NCI-H748 treated with DMSO at 0.1 percent for 48 hours (cell line): ENCODE results near the gene SPEN.

Experiments
- DNase-seq: peaks from one replicate; lab custom pipeline; 2025; lab: John Stamatoyannopoulos, UW

The SPEN gene

DNA sequence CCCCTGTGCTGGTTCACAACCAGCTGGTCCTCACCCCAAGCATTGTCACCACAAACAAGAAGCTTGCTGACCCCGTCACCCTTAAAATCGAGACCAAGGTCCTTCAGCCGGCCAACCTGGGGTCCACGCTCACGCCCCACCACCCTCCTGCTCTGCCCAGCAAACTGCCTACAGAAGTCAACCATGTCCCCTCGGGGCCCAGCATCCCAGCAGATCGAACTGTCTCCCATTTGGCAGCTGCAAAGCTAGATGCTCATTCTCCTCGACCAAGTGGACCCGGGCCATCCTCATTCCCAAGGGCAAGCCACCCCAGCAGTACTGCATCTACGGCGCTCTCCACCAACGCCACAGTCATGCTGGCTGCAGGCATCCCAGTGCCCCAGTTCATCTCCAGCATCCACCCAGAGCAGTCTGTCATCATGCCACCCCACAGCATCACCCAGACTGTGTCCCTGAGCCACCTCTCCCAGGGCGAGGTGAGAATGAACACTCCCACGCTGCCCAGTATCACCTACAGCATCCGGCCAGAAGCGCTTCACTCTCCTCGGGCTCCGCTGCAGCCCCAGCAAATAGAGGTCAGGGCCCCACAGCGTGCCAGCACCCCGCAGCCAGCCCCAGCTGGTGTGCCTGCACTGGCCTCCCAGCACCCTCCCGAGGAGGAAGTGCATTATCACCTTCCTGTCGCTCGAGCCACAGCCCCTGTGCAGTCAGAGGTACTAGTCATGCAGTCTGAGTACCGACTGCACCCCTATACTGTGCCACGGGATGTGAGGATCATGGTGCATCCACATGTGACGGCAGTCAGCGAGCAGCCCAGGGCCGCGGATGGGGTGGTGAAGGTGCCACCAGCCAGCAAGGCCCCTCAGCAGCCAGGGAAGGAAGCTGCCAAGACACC lies 87.8 kb downstream of the SPEN start:
- no peak for DNase-seq

DNA sequence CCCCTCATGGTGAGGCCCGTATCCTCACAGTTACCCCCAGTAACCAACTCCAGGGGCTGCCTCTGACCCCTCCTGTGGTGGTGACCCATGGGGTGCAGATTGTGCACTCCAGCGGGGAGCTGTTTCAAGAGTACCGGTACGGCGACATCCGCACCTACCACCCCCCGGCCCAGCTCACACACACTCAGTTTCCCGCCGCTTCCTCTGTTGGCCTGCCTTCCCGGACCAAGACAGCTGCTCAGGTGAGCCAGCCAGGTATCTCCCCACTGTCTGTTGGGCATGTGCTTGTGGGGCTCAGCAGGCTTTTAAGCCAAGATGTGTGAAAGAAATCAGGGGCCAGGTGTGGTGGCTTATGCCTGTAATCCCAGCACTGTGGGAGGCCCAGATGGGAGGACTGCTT lies 88.5 kb downstream of the SPEN start:
- DNase-seq: no peak

DNA sequence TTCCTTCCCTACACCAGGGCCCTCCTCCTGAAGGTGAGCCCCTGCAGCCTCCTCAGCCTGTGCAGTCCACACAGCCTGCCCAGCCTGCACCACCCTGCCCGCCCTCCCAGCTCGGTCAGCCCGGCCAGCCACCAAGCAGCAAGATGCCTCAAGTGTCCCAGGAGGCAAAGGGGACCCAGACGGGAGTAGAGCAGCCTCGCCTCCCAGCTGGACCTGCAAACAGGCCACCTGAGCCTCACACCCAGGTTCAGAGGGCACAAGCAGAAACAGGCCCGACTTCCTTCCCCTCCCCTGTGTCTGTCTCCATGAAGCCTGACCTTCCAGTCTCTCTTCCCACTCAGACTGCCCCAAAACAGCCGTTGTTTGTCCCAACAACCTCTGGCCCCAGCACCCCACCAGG lies 89.6 kb downstream of the SPEN start:
- DNase-seq: no peak

DNA sequence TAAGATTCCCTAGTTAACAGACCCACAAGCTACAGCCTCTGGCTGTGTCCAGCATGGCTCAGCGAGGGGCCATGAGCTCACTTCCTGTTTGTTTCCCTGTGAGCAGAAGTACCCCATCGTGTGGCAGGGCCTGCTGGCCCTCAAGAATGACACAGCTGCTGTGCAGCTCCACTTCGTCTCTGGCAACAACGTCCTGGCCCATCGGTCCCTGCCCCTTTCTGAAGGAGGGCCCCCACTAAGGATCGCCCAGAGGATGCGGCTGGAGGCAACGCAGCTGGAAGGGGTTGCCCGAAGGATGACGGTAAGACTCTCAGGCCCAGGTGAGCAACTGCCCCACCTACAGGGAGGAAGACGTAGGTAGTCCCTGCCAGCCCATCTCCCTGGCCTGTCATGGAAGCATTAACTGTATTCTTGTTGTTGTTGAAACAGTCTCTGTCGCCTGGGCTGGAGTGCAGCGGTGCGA lies 90.2 kb downstream of the SPEN start:
- DNase-seq: no peak

DNA sequence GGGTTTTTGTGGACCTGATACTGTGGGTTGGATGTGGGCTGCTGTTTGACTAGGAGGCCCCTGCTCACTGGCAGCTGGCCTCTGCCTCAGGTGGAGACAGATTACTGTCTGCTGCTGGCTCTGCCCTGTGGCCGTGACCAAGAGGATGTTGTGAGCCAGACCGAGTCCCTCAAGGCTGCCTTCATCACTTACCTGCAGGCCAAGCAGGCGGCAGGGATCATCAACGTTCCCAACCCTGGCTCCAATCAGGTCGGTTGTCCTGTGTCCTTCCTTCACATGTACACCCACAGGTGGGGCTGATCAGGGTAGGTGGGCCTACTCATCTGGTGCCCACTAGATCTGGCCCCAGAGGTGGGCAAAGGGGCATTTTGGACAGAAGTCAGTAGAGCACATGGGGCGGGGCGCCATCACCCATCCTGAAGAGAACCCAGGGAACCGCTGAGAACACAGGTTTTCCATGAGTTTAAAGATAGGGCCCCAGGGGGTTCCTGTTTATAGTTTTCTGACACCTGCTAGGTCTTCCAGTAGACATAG lies 91.2 kb downstream of the SPEN start:
- no peak for DNase-seq

DNA sequence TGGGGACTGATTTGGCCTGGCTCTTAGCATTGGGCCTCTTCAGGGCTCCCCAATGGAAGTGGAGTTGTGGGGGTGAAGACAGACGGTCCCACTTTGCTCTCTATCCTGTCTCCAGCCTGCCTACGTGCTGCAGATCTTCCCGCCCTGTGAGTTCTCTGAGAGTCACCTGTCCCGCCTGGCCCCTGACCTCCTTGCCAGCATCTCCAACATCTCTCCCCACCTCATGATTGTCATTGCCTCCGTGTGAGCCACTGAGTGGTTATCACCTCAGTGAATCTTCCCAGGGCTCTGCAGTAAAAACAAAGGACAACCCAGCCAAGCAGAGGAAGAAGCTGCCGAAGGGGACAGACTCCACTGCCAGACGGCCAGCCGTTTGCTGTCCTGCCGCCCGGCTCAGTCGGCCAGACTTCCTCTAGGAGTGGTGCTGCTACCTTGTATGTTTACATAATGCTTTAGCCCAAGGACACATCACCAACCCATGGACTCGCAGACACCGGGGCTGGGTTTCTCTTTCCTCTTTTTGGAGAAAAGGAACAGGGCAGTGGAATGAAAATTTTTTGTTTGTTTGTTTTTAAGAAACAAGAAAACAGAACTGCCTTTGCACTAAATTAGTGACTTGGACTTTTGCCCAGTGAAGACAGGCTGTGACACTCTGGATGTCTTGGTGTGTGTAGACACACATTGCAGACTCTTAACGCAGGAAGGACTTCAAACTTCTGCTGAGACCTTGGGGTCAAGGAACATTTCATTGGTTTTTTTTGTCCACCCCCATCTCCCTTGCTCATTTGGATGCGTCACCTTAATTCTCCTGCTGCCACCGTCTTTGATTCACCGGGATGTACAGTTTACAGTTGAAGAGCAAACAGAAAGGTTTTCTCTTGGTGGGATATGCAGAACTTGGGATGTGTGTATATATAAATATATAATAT lies 91.9 kb downstream of the SPEN start:
- no peak for DNase-seq

DNA sequence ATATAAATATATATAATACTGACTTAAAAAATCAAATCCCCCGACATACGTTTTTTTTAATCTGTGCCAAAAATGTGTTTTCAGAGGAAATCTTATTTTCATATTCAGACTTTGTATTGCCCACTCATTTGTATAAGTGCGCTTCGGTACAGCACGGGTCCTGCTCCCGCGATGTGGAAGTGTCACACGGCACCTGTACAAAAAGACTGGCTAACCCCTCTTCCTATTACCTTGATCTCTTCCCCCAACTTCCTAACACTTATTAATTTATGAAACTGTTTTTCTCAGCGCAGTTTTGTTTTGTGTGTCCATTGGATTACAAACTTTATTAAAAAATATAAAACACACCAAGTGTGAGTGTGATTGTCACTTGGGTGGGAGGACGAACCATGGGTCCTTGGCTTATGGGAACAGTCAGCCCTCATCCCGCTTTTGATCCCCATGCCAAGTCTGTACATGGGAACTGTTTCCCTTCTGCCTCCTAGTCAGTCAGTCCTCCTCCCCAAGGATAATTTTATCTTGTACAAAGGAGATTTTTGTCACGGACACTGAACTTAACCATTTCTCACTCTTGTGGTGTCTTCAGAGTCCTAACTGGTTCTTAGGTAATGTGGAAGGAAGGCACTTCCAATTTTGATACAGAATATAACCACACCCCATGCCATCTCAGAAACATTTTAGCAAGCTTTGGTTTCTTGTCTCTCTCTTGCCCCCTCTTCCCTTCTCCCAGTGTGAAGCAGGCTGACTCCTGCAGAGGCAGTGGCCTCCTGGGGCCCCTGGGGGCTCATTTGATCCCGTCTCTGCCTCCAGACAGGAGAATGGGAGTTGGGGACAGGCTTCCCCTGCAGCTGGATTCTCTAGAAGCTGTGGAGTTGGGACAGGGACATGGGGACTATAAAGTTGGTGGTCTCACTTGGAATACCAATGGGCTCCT lies 92.9 kb downstream of the SPEN start:
- no peak for DNase-seq

DNA sequence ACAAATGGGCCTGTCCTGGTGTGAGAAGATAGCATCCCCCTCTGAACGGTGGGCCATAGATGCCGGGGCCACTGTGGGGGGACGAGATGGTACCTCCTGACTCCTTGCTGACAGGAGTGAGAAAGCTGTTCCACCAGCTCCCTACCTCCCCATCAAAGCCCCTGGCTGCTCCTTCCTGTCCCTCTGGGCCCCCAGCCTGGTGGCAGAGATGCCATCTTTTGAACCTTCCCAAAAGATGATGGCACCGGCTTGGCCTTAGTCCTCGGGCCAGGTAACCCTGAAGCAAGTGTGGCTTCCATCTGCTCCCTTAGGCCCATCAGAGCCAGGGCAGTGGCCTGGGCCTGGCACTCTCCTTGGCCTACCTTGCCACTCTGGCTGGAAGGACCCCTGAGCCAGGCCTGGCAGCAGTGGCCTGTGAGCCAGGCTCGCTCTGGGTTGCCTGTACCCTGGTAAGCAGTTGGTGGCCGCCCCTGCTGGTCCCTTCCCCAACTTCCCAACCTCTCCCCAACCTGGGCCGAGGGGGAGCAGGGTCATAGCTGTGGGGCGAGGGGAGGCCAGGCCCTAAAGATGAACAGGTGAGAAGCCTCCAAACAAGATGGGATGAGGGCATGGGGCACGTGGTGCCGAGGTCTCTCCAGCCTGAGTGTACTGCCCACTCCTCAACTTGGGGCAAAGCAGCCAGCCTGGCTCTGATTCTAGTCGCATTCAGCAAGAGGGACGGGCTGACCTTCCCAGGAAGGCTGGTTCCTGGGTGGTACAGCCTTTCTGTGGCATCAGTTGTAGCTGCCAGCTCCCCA lies 93.7 kb downstream of the SPEN start:
- DNase-seq: no peak

DNA sequence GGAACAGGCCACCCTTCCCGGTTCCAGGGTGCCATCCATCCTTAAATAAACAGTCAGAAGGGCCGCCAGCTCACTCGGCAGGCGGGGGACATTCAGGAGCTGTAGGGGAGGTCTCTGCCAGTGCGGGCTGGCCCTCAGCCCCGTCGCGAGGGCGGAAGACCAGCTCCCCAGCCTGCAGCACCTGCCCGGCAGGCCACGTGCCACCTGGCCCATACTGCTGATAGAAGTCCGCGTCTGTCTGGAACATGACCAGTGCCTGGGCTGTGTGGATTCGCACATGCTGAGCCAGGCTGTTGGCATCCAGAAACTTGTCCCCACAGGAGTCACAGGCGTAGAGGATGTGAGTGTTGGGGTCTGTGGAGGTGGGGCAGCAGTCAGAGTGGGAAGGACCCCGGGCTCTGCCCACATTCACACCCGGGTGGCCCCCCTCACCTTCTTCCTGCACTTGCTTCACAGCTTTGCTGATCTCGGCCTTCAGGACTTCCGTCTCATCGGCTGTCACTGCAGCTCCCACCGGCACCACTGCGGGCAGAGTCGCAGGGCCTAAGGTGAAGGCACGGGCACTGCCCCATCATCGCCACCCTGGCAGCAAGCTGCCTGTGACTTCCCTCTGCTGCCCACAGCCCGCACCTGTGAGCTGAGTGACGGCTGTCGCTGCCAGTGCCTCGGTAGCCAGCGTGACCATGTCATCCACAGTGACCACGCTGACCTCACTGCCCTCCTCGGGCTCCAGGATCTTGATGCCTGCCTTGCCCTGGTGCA lies 94.6 kb downstream of the SPEN start:
- DNase-seq: no peak

DNA sequence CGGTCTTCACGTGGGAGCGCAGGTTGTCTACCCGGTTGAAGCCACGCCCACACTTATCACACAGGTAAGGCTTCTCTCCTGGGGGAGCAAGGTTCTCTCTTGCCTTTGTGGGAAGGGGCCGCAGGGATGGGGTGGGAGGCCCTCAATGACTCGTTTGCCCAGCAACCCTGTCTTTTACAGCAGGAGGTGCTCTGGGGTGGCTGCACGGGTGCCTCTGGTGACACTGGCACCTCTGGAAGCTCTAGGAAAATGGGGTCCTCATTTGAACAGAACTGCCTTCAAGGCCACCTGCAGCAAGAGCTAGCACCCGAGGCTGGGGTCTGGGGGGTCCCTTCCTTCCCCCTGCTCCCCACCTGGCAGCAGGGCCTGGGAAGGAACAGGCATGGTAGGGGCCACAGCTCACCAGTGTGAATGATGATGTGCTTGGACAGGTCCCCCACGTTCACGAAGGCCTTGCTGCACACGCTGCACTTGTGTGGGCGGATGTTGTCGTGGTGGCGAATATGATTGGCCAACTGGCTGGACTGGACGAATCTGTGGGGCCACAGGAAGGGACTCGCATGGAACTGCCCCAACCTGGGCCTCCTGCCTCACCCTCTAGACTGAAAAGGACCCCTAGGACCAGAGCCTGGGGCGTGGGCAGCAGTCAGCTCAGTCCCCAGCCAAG lies 95.3 kb downstream of the SPEN start:
- DNase-seq: no peak

DNA sequence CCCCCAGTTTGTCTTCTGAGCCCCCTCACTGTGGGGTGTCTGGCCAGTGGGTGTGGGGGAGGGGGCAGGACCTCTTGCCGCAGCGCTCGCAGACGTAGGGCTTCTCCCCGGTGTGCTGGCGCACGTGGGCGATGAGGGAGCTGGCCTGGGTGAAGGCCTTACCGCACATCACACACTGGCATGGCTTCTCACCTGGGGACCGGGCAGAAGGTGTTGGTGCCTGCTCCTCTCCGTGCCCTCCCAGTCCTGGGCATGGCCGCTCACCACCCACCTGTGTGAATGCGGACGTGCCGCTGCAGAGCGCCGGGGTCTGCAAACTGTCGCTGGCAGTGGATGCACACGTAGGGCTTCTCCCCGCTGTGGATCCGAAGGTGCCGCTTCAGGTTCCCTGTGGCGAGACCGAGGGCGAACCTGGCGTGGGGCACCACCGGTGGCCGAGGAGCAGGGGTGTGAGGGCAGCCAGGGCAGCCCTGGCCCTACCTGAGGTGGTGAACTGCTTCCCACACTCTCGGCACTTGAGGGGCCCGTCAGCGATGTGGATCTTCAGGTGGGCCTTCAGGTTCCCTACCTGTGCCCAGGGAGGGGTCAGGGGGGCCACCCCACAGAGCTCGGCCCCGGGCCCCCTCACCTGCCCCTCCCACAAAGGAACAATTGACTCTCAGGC lies 96.0 kb downstream of the SPEN start:
- DNase-seq: no peak

DNA sequence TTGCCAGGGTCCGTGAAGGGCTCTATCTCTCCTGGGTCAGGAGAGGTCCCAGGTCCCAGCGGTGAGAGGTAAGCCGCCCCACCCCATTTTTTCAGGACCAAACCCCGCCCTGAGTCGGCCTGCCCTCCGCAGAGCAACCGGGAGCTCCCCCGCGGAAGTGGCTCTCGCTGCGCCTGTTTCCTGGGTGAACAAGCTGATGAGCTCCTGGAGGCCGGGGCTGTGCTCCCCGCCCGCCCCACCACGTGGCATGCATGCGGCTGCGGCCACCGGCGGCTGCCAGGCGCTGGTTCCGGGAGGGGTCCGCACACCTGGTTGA lies 96.4 kb downstream of the SPEN start:
- no peak for DNase-seq

DNA sequence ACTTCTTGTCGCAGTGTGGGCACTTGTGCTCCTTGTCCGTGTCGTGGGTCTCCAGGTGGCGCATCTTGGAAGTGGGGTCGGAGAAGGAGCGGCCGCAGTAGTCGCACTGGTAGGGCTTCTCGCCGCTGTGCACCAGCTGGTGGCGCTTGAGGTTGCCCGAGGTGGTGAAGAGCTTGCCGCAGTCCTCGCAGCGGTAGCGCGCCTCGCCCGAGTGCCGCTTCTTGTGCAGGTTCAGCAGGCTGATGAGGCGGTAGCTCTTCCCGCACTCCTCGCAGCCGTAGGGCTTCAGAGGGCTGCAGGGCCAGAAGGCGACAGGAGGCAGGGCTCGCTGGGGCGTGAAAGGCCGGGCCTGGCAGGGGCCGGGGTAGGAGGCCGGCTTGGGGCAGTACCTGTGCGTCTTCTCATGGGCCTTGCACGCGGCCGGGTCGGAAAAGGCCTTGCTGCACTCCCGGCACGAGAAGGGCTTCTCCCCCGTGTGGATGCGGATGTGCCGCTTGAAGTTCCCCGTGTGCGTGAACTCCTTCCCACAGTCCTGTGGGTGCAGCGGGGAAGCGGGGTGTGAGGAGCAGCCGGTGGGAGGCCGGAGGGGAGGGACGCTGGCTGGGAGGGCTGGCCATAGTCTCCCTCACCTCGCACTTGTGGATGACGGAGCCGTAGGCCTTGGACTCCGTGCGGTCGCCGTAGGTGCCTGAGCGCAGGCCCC lies 97.0 kb downstream of the SPEN start:
- DNase-seq: no peak

DNA sequence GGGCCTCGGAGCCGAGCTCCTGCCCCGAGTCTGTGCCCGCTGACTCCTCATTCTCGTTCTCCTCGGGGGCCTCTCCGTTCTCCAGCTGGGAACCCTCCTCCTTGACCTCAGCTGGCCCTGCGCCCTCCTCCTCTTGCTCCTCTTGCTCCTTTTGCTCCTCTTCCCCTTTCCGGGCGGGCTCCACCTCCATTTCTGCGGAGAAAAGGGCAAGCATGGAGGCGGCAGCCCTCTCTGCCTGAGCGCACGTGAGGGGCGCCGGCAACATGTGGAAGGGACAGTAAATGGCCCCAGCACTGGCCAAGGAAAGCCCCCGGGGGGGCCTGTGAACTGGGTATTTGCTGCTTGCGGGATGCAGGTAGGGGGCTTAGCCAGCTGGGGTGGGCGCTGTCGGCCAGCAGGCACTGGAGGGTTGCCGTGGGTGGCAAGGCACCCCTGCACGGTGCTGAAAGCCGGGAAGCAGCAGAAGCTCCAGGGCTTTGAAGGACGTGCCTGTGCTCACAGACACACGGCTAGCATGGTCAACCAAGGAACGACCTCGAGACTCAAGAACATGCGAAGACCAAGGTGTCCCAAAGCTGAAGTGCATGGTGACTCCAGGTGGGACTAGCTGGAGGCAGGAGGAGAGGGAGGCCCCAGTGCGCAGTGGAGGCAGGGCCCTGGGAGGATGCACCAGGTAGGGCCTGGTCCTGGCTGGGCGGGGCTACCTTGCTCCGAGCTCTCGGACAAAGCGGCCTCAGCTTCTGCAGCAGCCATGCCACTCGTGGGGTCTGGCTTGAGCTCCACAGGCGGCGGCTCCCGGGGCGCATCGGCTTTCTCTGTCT lies 97.7 kb downstream of the SPEN start:
- no peak for DNase-seq

DNA sequence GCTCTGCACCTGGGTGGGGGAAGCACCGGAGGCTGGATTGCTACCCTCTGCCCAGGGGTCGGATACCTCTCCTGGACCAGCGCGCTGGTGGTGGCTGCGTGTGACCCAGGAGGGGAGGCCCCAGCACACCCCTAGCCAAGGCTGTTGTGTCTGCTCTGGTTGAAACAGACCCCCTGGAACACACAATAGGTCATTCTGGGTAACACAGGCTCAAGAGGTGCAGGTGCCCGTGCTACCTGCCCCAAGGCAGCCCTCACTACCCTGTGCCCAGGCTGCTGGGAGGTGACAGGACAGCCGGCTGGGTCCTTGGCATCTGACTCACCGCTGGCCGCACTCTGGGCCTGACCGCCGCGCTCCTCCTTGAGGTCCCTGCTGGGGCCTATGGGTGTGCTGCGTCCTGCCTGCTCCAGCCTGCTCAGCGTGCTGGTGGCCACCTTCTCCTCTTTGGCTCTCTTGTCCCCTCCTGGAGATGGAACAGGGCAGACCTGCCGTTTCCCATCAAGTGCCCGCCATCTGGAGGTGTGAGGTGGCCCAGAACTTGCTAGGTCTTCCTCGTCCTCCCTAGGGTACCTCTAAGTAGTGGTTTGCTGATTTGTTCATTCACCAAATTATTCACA lies 98.4 kb downstream of the SPEN start:
- no peak for DNase-seq

DNA sequence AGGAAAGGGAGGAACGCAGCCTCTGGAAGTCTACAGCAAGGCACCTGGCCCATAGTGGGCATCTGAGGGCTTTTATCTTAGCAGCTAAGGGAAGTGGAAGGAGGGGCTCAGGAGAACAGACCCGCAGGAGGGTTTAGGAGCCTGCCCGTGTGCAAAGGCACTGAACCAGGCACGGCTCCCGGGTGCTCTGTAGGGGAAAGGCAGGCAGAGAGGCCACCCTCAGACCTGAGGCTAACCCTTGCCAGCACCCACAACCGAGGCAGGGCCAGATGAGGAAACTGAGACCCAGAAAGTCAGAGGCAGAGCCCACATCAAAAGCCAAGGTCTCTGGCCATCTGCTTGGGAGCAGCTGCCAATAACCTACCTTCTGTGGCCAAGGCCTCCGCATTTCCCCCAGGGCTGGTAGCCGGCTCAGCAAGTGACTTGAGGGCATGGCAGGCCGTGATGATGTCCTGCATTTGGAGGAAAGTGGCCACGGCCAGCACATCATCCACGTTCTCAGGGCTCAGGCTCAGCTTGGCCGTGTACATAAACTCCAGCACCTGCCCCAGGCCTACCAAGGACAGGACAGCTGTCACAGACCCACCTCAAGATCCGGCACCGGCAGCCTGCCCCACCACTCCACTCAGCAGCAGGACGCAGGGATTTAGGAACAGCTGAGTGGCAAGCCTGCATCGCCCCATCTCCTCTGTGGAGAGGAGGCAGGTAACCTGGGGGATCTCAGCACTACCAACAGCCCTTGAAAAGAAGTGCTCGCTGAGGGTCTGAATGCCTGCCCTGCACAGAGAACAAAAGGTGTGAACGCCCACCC lies 99.3 kb downstream of the SPEN start:
- no peak for DNase-seq
